T follicular helper cell (primary cell): ENCODE data around the gene FSCN2.

Experiments used
- DNase-seq: peaks from one replicate; pipeline ENCODE4 v3.0.0-alpha.2; 2020; ENCODE audit warnings: low read depth

The FSCN2 gene

GRCh38 chr17:81558115-81558468 is 29.9 kb downstream of the FSCN2 start:
- DNase-seq = no peak

GRCh38 chr17:81558941-81559806 is 31.0 kb downstream of the FSCN2 start:
- DNase-seq = no peak

DNA sequence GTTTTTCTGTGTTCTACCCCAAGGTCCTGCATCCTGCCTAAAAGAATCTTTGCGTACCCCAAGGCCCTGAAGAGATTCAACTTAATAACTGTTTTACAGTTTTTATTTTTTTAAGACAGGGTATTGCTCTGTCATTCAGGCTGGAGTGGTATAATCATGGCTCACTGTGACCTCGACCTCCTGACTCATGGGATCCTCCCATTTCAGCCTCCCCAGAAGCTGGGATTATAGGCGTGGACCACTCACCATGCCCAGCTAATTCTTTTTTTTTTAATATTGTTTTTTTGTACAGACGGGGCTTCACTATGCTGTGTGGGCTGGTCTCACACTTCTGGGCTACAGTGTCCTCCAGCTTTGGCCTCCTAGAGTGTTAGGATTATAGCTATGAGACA is 33.3 kb downstream of the FSCN2 start:
- no peak for DNase-seq

- DNase-seq = no peak
These were observed 35.8 kb downstream of the FSCN2 start for GRCh38 chr17:81563861-81564586.

DNA sequence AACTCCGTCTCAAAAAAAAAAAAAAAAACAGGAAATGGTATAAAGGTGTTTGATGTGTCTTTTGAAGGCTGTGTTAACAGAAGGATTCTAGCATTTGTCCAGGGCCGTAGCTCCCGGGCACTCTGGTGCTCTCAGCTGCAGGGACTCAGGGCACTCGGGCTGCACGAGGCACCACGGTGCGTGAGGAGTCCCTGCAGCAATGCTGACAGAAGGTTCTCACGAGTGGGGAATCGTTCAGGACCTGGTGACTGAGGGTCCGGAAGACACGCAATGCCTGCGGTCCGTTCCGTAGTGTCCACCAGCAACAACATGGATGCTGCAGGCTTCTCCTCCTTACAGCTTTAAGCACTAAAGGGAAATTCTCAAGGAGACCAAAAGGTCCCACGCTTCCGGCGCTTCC is 36.6 kb downstream of the FSCN2 start:
- no peak for DNase-seq

DNA sequence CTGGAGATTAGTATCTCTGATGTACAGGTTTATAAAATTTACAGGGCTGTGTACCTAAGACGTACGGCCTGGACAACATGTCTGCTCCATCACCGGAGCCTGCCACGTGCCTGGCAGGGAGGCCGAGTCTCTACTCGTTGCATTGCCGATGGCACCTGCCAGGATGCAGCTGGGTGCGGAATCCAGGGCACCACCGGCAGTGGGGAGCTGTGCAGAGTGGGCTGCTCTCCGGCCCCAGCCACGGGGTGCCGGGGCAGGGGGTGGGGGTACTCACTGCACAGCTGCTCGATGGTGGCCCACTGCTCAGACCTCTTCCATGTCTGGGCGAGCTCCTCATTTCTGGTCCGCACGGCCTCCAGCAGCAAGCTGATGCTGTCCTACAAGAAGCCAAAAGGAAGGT is 37.1 kb downstream of the FSCN2 start:
- DNase-seq = no peak

- DNase-seq = no peak
These were observed 38.4 kb downstream of the FSCN2 start for GRCh38 chr17:81566461-81567126.

DNA sequence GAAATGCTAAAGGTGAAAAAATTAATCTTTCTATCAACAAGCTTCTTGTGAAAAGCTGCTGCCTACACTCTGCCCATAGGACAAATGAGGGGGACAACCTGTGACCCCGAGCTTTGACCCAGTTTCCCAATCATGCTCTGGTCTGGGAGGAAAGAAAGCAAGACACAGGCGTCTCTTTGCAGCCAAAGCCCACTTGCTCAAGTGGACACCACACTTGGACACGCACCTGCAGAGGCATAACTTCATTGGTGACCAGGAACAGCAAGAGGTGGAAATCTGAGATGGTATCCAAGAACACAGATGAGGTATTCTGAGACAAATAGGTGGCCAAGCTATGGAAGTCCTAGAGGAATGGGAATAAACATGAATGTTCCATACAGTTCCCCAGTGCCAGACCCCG is 39.0 kb downstream of the FSCN2 start:
- DNase-seq = no peak

DNA sequence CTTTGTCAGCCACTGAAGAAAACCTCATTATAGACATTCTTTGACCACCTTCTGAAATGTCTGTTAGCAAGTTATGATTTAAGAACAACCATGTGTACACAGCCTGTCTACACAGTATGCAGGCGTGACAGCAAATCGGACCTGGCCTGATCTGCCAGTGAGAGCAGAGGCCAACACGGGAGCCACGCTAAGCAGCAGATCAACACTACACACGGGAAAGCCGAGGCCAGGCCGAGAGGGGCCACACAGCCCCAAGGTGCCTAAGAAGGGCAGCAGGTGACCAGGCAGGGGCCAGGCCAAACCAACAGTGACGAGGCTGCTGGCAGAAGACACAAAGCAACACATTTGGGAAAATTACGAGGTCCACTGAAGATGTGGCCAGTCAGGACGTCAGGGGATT is 40.2 kb downstream of the FSCN2 start:
- DNase-seq = no peak

GRCh38 chr17:81569986-81570514 is 41.9 kb downstream of the FSCN2 start:
- DNase-seq = no peak

DNA sequence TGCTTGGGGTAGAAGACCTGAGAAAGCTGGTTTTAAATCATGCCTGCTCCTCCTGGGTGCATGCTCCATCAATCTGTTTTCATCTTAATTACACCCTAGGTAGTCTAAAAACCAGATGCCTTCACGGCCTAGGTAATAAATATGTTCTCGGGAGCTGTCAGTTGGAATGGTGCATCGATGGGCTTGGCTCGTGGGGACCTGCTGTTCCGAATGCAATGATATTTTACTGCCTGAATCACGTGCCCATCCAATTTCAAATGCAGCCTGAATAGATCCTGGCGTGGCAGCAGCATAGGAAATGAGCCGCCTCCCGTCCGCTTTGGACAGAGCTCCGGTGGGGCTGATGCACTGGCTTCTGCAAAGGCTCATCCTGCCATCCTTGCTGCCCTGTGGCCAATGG is 42.8 kb downstream of the FSCN2 start:
- DNase-seq = no peak

DNA sequence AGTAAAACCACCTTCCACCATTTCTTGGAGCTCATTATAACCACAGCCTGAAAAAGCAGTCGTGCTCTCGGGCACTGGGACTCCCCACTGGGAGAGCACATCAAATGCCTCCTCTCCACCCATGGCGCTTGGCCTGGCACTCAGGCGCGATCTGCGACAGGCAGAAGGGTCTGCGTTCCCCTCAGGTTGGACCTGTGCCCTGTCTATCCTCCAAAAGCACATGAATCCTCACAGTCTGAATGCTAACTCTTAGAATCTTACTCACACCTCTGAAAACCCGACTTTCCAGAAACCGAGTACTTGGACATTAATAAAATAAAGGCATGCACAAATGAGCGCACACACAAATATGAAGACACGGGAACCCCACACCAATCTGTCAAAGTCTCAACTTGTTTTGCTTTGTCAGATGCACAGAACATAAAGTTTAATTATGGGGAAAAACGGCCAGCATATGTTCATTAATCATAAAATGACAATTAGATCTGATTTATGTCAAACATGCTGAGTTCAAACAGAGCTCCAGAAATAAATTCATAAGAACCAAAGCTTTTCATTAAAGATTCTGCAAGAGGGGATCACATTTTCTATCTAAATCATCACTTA is 44.5 kb downstream of the FSCN2 start:
- DNase-seq = no peak

- DNase-seq = no peak
These were observed 45.8 kb downstream of the FSCN2 start for GRCh38 chr17:81573794-81574642.

GRCh38 chr17:81574643-81574956 is 46.4 kb downstream of the FSCN2 start:
- DNase-seq = no peak

DNA sequence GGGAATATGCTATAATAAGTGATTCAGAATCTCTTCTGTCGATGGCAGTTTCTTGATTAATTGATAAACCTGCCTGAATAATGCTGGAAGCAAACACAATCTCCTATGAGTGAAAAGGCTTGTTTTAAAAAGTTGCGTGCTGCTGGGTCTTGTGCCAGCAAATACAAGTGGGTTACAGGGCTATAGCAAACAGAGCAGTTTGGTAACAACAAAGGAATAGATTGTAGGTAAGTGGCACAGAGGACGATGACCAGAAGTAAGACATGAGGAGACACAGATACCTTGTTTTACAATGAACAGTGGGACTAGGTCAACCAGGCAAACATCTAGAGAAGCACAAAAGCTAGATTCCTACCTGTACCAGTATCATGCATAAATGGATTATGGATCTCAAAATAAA is 47.7 kb downstream of the FSCN2 start:
- DNase-seq = no peak

DNA sequence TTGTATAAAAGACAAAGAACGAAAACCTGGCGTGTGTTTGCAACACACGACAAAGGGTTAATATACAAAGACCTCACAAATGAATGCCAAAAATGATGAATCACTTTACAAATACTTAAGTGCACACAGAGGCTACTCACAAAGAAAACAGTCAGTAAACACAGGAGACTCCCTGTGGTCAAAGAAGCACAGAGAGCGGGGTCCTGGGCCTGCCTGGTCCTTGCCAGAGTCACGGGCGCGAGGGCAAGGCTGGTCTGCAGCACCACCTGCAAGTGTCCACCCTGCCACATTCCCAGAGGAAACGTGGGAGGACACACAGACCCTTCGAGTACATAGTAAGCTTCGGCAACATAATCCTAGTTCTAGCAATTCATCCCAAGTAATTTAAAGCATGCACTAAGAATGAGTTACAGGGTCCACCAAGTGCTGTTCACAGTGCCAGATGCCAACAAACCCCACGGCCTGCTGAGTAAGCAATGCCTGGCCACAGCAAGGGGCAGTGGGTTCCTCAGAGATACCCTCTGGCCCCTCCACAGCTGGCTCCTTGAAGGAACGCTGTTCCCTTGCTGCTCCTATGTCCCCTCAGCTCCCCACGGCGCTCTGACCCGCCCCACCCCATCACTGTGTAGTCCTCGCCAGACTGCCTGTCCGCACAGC is 48.6 kb downstream of the FSCN2 start:
- no peak for DNase-seq

DNA sequence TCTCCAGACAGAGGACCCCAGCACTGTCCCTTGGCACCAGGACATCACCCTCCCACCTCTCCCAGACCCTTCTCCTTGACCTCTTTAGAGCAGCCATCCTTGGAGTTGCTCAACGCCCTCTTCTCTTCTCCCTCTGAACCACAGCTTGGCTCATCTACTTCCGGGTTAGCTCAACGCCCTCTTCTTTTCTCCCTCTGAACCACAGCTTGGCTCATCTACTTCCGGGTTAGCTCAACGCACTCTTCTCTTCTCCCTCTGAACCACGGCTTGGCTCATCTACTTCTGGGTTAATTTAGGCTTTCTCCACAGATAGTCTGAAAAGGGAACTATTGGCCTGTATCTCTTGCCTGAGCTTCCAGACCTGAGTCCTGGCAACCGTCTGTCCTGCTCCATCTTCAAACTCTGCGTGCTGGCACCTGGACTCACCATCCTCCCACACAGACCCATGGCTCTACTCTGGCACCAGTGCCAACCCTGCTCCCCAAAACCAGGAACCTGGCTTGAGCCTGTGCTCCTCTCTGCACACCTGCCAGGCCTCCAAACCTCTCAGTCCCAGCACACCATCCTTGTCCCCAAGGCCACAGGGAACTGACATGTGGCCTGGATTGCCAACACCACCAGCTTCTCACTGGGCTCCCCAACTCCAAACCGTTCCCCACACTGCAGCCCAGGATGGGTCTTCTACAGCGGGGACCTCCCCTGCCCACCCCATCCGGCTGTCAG is 49.3 kb downstream of the FSCN2 start:
- DNase-seq = no peak

- no peak for DNase-seq
These were observed 49.9 kb downstream of the FSCN2 start for GRCh38 chr17:81578038-81578441.

DNA sequence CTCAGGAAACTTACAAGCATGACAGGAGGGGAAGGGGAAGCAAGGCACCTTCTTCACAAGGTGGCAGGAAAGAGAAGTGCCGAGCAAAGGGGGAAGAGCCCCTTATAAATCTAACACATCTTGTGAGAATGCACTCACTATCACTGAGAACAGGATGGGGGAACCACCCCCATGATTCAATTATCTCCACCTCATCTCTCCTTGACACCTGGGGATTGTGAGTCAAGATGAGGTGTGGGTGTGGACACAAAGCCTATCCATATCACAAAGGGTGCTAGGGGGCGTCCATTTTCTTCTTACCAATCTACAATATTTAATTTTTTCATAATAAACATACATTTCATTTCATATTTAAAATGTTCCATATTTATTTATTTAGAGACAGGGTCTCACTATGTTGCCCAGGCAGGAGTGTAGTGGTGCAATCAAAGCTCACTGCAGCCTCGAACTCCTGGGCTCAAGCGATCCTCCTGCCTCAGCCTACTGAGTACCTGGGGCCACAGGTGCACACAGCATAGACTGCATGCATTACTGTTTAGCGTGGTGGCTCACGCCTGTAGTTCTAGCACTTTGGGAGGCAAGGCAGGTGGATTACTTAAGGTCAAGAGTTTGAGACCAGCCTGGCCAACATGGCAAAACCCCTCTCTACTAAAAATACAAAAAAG is 50.5 kb downstream of the FSCN2 start:
- DNase-seq = no peak

DNA sequence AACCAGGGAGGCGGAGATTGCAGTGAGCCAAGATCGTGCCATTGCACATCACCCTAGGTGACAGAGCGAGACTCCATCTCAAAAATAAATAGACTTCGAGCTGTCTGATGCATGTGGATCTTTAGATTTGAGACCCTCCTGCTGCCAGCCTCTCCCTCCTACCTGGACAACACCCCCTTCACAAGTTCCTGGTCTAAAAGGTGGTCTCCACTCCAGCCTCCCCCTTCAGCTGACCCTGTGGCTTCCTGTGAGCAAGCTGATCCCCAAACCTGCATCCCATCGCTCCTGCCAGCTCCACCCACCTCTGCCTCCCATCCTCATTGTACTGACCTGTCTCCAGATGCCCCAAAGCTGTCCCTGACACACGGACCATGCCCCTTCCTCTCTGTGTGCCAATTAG is 51.1 kb downstream of the FSCN2 start:
- no peak for DNase-seq
